Occipital lobe (tissue), 2 donors: ENCODE measurements around the gene PM20D2. TPM values are rescaled to one million over a fixed set of nuclear protein-coding genes. Genes with fewer than 3 reads are reported as not detected.

Experiments
- DNase-seq: peaks from one replicate; lab custom pipeline; 2025; lab: John Stamatoyannopoulos, UW
- total RNA-seq: library from RNA; depleted of rRNA; stranded (reverse); fragments of >200 nt; gene quantifications from one replicate; pipeline ENCODE4 v1.2.3, GENCODE V29; 2014

The PM20D2 gene
- total RNA-seq, 1 donor from 2014 or later = 20.9 TPM

DNA sequence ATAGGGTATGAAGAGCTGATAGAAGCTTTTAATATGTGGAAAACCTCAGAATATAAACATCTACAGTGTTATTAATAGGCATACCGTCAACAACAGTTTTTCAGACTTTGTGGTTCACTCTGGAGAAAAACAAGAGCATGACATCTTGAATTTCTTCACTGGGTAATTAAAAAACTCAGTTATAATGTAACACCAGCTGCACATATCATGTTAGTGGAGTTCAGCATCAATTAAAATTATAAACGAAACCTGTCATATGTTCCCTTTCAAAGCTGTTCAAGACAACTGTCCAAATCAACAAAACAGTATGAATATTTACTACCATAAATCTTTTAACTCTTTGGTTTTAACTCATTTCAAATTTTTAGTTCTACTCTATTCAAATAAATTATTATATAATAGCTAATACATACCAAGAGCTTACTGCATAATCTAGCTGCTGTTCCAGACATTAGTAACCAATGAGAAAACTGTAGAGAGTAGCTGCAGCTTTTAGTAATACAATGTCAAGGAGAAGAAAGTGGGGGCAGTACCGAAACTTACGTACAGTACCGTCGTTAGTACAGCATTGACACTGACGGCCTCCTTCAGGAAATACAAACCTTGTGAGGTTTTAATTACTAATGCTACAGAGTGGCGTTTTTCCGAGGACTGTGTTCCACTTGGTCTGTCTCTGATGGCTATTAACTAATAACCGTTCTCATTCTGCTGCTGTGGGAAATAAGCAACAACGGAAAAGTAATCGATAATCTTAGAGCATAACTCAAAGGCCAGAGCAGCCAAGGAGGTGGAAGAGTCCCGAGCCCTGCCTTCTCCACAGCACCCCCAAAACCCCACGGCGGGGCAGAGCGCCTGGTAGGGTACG is 532 bp upstream of the PM20D2 start:
- no peak for DNase-seq

DNA sequence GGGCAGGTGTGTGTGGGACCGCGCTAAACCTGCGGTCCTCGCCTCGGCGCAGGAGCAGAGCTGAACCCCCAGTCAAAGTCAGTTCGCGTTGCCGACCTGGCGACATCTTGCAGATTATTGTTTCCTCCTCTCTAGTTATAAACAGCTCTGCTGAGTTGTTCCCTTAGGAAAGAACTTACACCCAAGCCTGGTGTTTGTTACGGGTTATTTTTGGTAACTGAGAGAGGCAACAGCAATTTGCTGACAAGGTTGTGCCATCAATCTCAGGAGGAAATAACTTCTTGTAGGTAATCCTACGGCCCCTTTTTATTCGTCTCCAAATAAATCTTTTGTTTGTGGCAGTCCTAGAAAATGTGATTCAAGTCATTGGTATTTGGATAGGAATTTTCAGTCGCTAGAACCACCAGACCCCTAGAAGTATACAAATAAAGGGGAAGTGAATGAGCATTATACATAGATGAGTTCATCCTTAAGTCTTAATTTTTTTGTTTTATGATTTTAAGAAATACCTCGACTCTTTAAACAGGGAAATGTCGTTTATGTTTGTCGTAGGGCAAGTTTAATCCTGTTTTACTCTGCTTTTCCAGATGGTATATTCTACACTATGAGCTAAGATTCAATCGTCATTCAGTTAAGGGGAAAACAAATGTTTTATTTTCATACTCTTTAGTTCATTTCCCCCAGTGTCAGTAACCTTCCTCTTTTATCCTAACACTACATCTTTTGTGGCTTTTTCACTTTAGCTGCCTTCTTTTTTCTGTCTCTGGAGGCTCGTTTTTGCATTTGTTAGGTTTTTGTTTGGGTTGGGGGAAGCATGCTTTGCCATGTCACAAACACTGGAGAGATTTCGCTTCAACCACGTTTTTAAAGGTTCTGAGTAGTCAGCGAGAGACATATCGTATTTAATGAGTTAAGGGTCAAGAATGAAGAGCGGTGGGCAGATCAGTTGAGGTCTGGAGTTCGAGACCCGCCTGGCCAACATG is 1.2 kb downstream of the PM20D2 start:
- DNase-seq = no peak

DNA sequence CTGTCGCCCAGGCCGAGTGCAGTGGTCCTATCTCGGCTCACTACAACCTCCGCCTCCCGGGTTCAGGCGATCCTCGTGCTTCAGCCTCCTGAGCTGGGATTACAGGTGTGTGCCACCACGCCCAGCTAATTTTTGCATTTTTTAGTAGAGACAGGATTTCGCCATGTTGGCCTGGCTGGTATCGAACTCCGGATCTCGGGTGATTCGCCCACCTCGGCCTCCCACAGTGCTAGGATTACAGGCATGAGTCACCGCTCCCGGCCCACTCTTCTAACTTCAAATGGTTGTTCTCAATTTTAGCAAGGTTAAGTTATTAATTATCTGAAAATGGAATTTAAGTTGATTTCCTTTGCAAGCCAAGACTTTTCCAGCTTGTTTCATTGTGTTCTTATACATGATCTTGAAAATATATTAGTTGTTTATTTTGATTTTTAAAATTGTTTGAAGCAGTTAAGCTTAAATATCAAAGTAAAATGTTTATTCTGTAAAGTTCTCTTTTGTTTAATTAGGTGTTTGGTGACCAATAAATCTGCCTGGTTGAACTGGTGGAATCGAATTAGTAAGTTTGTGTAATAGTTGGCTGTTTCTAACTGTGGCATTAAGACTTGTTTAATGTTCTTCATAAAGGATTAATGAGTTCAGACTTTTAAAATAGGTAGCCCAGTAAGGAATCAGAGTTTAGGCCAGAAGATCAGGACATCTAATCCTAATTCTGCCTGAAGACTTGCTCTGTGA is 2.3 kb downstream of the PM20D2 start:
- DNase-seq = no peak

DNA sequence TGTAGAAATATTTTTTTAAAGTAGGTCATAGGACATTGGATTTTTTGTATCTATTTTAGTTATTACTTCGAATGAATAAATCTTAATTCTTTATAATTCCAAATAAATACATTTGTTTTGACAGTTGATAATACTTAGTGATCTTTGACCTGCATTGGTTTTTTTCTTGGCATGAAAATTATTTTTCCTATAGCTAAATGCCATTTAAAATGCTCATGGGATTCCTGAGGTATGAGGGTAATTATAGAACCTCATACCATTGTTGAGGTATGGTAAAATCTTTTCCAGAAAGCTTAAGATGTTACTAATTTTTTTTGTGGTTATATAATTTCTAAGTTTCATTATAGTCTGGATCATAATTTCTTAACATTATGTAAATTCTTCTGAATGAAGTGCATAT is 8.3 kb downstream of the PM20D2 start:
- no peak for DNase-seq

DNA sequence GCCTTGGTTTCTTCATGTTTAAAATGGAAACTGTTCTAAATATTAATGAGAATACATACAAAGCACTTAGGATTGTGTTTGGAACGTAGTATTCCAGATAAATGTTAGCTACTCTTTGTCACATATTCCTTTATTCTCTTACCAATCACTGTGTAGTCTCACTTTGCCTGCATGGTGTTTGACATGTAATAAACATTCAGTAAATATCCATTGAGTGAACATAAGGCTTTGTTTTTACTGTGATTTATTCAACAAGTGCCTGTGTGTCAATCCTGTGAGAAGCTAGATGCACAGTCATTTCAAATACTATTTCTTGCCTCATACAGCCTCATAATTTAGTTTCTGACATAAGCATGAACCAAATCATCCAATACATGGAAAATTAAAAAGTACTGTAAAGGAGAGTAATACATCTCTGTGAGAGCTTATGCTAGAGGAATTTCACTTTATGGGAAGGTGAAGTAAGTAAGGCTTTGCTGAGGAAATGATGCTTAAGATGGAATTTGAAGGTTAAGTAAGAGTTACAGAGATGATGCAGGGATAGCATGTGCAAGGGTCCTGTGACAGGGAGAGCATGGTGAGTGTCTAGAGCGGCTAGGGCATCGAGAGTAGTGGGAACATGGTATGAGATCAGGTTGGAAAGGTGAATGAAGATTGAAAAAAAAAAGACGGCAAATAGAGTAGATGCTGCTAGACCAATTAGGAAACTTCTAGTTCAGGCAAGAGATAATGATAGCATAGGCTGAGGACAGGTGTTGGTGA is 14.7 kb downstream of the PM20D2 start:
- DNase-seq = no peak

DNA sequence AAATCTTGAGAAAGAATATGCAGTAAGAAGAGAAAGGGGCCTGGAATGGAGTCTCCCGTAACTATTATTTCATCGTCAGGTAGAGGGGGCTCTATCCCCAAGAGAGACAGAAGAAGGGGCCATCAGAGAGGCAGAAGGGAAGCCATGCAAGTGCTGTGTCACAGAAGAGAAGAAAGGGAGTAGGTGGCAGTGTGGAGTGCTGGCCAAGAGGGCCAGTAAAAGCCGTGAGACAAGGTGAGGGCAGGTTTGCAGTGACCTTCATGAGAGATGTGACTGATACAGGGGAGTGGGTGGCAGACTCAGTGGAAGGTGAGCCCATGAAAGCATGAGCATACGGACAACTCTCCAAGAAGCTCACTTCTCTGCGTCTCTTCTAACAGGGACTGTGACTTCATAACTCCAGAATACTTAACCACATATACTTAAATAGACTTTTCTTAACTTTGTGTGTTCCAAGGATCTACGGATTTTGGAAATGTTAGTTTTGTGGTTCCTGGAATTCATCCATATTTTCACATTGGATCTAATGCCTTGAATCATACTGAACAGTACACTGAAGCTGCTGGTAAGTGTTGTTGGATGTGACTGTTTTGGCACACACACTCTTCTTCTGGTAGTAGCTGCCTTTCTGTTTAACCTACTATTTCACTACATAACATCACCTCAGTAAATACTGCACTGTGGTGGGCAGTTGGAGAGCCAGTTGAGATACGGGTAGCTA is 15.6 kb downstream of the PM20D2 start:
- no peak for DNase-seq

DNA sequence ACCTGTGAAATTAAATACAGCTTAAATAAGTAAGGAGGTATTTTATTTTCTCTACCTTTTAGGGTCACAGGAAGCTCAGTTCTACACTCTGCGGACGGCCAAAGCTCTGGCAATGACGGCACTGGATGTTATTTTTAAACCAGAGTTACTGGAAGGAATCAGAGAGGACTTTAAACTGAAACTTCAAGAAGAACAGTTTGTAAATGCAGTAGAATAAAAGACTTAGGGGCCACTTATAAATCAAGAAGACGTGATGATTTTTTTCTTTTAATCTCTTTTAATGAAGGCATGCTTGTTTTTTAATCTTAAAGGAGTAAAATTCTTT is 16.2 kb downstream of the PM20D2 start:
- no peak for DNase-seq

DNA sequence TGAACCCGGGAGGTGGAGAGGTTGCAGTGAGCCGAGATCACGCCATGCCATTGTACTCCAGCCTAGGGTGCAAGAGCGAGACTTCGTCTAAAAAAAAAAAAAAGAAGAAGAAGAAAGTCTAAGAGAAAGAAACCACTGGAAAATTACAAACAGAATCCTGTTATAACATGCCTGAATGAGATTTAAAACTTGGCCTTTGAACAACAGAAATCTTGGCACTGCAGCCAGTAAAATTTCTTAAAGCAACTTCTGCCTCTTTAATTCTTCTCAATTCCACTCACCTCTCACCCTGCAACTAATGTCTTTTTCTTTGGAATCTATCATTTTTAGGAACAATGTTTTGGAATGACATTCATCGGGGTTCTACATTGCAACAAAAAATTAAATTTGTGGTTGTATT is 26.3 kb downstream of the PM20D2 start:
- DNase-seq = no peak

DNA sequence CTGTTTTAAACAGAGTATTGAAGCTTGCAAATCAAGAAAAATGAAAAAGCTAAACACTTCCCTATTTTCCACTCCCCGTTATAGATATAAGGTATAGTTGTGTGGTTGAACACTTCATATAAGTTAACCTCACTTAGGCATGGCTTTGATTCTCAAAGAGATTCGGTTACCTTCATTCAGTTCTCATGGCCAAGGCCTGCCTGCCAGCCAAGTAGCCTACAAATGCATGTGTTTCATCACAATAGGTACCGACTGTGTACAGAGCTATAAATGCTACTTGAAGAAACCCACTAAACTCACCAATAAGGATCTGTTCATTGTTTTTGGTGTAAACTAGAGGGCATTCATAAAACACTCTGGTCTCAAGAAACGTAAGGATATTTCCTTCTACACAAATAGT is 27.8 kb downstream of the PM20D2 start:
- DNase-seq = no peak

DNA sequence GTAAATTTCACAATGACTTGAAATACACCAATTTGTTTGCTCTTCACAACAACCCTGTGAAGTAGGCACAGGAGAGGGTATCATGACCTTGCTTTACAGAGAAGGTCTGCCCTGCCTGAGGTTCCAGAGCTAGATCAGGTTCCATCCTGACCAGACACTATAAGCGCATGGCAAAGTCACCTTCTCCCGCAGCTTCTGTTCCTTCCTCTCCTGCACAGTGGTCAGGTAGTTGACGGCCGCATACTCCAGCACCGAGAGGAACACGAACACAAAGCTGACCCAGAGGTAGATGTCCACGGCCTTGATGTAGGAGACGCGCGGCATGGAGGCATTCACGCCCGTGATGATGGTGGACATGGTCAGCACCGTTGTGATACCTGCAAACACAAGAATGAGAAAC is 34.3 kb downstream of the PM20D2 start:
- no peak for DNase-seq

DNA sequence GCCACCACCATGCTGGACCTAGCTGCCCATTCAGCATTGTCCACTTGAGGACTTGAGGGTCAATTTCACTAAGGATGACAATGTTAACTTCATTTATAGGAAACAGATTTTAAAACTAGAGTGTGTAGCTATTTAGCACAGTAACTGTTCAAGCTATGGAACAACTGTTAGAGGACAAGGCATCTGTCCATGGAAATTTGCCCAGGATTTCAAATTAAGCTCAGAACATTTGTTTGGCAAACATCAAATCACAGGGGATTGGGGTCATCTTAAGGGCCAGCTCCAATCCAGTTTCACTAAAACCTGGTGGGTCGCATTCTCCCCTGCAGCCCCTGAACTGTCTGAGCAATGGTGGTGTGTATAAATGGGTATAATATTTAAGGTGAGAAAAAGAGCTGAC is 35.1 kb downstream of the PM20D2 start:
- DNase-seq = no peak

DNA sequence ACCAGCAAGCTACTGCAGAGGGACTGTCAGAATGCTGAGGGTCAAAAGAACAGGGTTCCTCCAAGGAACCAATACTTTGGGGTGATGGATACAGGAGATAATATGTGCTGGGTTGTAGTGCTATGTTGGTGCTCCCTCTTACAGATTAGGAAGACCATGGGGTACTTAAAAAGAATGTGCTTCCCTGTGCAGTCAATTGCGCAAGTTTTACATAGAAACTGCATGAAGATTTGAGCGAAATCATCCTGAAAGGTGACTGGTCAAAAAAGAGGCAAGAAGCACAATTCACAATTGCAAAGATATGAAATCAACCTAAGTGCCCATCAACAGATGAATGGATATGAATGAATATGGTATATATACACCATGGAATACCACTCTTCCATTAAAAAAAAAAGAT is 37.4 kb downstream of the PM20D2 start:
- no peak for DNase-seq

DNA sequence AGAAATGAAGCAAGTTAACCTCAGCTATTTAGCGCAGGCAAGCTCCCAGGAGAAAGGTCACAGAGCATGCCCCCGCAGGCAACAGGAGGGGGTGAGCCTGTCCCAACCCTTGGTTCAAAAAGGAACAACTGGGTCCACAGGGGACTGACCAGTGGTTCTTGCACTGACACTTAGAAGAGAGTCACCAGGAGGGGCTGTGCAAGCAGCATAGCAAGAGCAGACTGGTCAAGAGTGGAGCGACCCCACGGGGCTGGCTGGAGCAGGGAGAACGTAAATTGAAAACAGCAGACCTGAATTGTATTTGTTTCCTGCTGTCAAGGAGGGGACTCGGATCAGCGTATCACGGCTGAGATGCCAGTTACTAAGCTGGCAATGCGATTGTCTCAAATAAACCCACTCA is 38.5 kb downstream of the PM20D2 start:
- DNase-seq = no peak

DNA sequence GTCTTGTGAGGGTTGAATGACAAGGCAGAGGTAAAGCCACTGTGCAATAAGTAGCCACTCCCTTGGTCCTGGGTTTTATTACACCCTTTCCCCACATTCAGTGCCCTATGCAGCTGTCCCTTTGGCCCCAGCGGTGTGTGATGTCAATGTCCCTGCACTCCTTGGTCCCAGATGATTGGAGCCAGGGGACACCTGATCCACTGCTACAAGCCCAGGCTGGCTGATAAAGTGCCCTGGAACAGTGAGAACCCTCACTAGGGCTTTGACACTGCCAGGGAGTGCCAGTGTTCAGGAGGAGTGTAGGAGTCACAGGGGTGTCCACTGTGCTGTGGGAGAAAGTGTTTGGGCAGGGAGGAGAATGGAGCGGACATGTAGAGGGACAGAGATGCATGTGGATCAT is 40.9 kb downstream of the PM20D2 start:
- DNase-seq = no peak

DNA sequence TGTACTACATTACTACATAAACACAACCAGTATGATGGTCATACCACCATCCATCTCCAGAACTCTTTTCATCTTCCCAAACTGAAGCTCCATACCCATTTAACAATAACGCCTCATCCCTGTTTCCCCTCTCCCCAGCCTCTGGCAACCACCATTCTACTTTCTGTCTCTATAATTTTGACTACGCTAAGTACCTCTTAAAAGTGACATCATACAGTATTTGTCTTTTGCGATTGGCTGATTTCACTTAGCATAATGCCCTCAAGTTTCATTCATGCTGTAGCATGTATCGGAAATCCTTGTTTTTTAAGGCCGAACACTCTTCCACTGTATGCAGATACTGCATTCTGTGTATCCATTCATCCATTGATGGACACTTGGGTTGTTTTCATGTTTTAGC is 41.6 kb downstream of the PM20D2 start:
- no peak for DNase-seq

DNA sequence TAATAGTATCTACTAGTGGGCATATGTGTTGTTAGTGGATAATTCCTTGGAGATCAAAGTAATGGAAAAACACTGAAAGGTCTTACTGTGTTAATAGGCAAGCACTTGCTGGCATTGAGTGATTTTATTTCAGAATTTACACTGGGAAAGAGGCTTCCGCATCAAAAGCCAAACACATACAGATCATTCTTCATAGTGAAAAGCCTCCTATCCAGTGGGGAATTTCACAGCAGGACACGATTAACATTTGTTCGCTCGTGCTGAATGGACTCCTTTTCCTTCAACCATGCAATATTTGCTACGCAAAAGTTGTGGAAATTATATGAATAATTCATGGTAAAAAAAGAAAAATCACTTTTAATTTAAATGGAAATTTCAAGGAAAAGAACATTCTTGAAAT is 44.9 kb downstream of the PM20D2 start:
- no peak for DNase-seq

DNA sequence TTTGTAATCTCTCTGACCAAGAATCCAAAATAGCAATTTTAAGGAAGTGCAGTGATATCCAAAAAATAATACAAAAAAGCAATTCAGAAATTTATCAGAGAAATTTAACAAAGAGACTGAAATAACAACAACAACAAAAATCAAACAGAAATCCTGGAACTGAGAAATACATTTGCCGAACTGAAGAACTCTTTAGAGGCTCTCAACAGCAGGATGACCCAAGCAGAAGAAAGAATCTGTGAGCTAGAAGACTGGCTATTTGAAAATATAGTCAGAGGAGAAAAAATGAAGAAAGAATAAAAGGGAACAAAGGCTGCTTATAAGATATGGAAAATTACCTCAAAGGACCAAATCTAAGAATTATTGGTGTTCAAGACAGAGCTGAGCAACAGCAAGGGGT is 48.7 kb downstream of the PM20D2 start:
- DNase-seq = no peak

DNA sequence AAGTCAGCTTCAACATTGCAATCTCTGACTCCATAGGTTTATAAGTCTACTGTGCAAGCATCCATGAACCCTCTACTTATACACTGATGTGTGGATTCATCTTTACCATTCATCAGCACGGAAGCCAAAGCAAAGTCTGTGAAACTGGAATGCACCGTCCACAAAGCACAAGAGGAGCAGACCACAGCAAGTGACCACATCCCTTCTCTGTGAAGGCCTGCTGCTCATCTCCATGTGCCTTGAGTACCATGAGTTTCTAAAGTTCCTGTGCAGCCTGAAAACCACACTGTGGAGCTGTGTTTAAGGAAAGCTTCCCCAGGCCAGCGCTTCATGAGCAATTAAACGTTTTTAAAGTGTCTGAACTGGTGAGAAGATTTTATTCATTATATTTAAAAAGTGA is 51.3 kb downstream of the PM20D2 start:
- DNase-seq = no peak

DNA sequence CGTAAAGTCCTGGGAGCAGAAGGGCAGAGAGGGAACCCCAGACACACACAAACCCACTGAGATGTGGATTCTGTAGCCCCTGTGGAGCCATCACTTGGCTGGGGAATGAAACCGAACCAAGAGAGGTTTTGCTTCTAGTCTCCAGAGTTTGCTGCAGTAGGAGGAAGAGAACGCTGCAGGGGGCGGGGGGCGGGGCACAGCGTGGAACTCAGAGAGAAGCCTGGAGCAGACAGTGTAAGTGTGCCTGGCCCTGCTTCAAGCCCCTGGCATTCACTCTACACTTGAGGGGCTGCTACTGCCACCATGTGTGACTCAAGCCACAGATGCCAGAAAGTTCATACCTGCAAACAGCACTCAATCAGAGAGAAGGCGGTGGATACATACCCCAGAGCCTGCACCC is 52.4 kb downstream of the PM20D2 start:
- DNase-seq = no peak

DNA sequence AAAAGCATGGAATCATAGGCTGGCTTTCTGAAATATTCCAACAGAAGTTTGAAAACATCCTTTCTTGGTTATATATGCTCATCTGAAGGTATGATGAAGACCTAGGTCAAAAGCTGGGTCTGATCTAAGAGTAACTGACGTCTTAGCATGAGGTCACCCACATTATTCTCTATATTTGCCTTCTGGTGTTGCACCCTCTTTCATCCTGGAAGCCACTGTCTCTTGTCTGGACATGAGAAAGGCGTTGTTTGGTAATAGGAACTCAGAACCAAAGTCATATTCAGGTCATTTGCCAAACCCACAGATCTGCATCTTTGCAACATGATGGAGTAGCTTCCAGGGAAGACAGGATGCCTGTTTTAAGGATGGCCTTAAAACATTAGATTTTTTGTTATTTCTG is 53.7 kb downstream of the PM20D2 start:
- no peak for DNase-seq
